ENCODE measurements around the gene NMUR1. TPM values are rescaled to one million over a fixed set of nuclear protein-coding genes. Genes with fewer than 3 reads are reported as not detected.

Gene NMUR1
- total and polyA plus RNA-seq, 2 donors (not counting 3 experiments of a cell fraction or from before 2014, with no cell fraction given), result not detected

- Histone ChIP-seq H3K9me3 (replicated peaks; ENCODE audit: control insufficient read depth, insufficient read depth, low read length) (no peaks in the 10 kb centered on the region), H2AFZ (ENCODE audit: low read depth, low read length) (no peak overlapping the region), H3K79me2 (ENCODE audit: control insufficient read depth, insufficient read depth, low read length) (no peaks in the 10 kb centered on the region), H3K36me3 (ENCODE audit: control insufficient read depth in 2 of 2, extremely low read depth in 1 of 2, insufficient read depth in 2 of 2, low read length in 2 of 2) (no peaks in the 10 kb centered on the region), H3K4me1 (ENCODE audit: control insufficient read depth, extremely low read depth, insufficient read depth, low read length) (peaks cover 9% of the 10 kb centered on the region), H3K4me2 (ENCODE audit: insufficient read depth, low read length) (no peak overlapping the region), H3K27me3 (ENCODE audit: control insufficient read depth in 2 of 2, insufficient read depth in 2 of 2, low read length in 2 of 2) (no peaks in the 10 kb centered on the region), H3K9ac (replicated peaks; ENCODE audit: extremely low read depth, insufficient read depth, low read length) (no peak overlapping the region), H3K9me1 (replicated peaks; ENCODE audit: control insufficient read depth, extremely low read depth, insufficient read depth, low read length) (no peaks in the 10 kb centered on the region), H3K4me3 (replicated peaks in 1 of 3; ENCODE audit: insufficient read depth in 1 of 3, low read depth in 1 of 3, low read length in 3 of 3) (no peak overlapping the region), H3K27ac (ENCODE audit: insufficient read depth, low read depth, low read length) (no peak overlapping the region), H4K20me1 (replicated peaks; ENCODE audit: control insufficient read depth, extremely low read depth, insufficient read depth, low read length) (no peaks in the 10 kb centered on the region)
- DNase-seq (ENCODE audit: low read depth, low spot score) (no peak), FAIRE-seq (no peak)
- BruUV-seq (replicated peaks), result no TSS peak
- CTCF ChIA-PET, result interaction anchor here (1.2 kb wide), 1 partner anchor 30 kb away, joined by 3 read pairs; no protein-coding TSS in a partner anchor
- intact Hi-C loops (cut with micrococcal nuclease) (no loop called here), dilution Hi-C loops (cut with MboI; ENCODE audit: extremely low pct_ligation_motif_present, low sequenced_read_pairs) (no loop called here)
- POLR2A ChIA-PET, result no interaction called here
- no peak for TF ChIP-seq CTCF (IDR thresholded peaks at IDR 0.05; ENCODE audit: extremely low read depth in 1 of 2, insufficient read depth in 1 of 2, low read depth in 1 of 2, low read length in 2 of 2)
- TF ChIP-seq MAX (IDR thresholded peaks at IDR 0.05; ENCODE audit: insufficient read depth, insufficient read length), result no peak
- TF ChIP-seq JUN (IDR thresholded peaks at IDR 0.05; ENCODE audit: borderline replicate concordance, insufficient read depth, insufficient read length, low read depth), result no peak
- no peak for TF ChIP-seq EZH2 (IDR thresholded peaks at IDR 0.05; ENCODE audit: borderline replicate concordance, low read depth, low read length, severe bottlenecking)
- TF ChIP-seq FOS (IDR thresholded peaks at IDR 0.05; ENCODE audit: borderline replicate concordance, insufficient read depth, low read length), result no peak
- TF ChIP-seq MYC (IDR thresholded peaks at IDR 0.05; ENCODE audit: low read depth, low read length), result no peak
- no peak for TF ChIP-seq POLR2AphosphoS5 (IDR thresholded peaks at IDR 0.05; ENCODE audit: insufficient read depth, low read depth, low read length)
- no peak for TF ChIP-seq GATA2 (IDR thresholded peaks at IDR 0.05; ENCODE audit: insufficient read depth, insufficient read length, low read depth, low read length)
- no peak for TF ChIP-seq POLR2A (IDR thresholded peaks at IDR 0.05; ENCODE audit: low read depth, low read length)
These were observed 43.2 kb downstream of the NMUR1 start for GRCh38 chr2:231486851-231487596.
